HG03039 (cell line): ENCODE results near the gene PAX3.

Experiments used
- ATAC-seq: cut with Tn5 transposase; IDR thresholded peaks from one replicate; pipeline ENCODE4 v1.9.1; 2021; ENCODE audit warnings: mild to moderate bottlenecking, moderate library complexity; ENCODE audit not compliant: unreplicated experiment

The PAX3 gene

GRCh38 chr2:222281506-222281905 lies 17.3 kb downstream of the PAX3 start:
- ATAC-seq, result no peak

GRCh38 chr2:222280795-222281194 lies 18.0 kb downstream of the PAX3 start:
- no peak for ATAC-seq

GRCh38 chr2:222272446-222273015 lies 26.3 kb downstream of the PAX3 start:
- ATAC-seq, result no peak

- ATAC-seq, result no peak
Measured at GRCh38 chr2:222271854-222272253, 26.9 kb downstream of the PAX3 start.

GRCh38 chr2:222270396-222270795 lies 28.4 kb downstream of the PAX3 start:
- no peak for ATAC-seq

GRCh38 chr2:222269132-222269531 lies 29.7 kb downstream of the PAX3 start:
- no peak for ATAC-seq

- ATAC-seq, result no peak
Measured at GRCh38 chr2:222268311-222268990, 30.3 kb downstream of the PAX3 start.

- ATAC-seq, result no peak
Measured at GRCh38 chr2:222264791-222265320, 33.9 kb downstream of the PAX3 start.

GRCh38 chr2:222261504-222261903 lies 37.3 kb downstream of the PAX3 start:
- ATAC-seq, result no peak

GRCh38 chr2:222257645-222258044 lies 41.2 kb downstream of the PAX3 start:
- no peak for ATAC-seq

GRCh38 chr2:222256250-222256649 lies 42.5 kb downstream of the PAX3 start:
- no peak for ATAC-seq

- ATAC-seq, result no peak
Measured at GRCh38 chr2:222255090-222255489, 43.7 kb downstream of the PAX3 start.

- ATAC-seq, result no peak
Measured at GRCh38 chr2:222250313-222250712, 48.5 kb downstream of the PAX3 start.

- no peak for ATAC-seq
Measured at GRCh38 chr2:222249444-222249843, 49.4 kb downstream of the PAX3 start.

GRCh38 chr2:222248818-222249217 lies 50.0 kb downstream of the PAX3 start:
- no peak for ATAC-seq

- ATAC-seq, result no peak
Measured at GRCh38 chr2:222248256-222248655, 50.5 kb downstream of the PAX3 start.

- ATAC-seq, result no peak
Measured at GRCh38 chr2:222242532-222242931, 56.3 kb downstream of the PAX3 start.

- ATAC-seq, result no peak
Measured at GRCh38 chr2:222241128-222241870, 57.5 kb downstream of the PAX3 start.

GRCh38 chr2:222240676-222241049 lies 58.1 kb downstream of the PAX3 start:
- no peak for ATAC-seq

- no peak for ATAC-seq
Measured at GRCh38 chr2:222239945-222240675, 58.7 kb downstream of the PAX3 start.

GRCh38 chr2:222239091-222239490 lies 59.7 kb downstream of the PAX3 start:
- no peak for ATAC-seq
